Measurements from ENCODE around the gene ZEB2. TPM values are rescaled to one million over a fixed set of nuclear protein-coding genes. Genes with fewer than 3 reads are reported as not detected.

The ZEB2 gene
- total RNA-seq, 4 donors from 2014 or later = 19.8 to 69.6 (median 42.9) TPM

DNA sequence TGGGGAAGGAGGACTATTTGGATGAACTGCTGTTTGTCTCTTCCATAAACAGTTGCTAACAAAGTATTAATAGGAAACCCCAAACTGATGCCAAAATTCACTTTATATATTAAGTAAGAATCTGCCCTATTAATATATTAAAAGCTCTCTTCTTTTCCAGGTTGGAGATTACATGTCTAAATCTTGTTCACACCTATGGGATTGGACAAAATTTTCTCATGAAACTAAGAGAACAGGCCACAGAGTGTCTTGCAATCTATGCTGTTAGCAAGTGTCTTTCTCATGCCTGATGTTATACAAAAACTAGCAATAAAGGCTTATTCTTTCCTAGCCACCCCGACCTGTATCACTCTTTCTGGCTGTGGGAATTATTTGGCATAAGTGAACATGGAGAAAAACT is 18.3 kb downstream of the ZEB2 start:
- DNase-seq = no peak
- TF ChIP-seq POLR2A (IDR thresholded peaks at IDR 0.05) = no peak
- no peaks in the 10 kb centered on the region for H3K9me3 ChIP-seq
- 69 to 89% methylated on average over 1 of the region's 1 CpG for WGBS, 2 donors (ENCODE audit: low coverage in 1 of 2)
- H3K36me3 ChIP-seq = no peaks in the 10 kb centered on the region
- peaks cover 0 to 20% (median 0%) of the 10 kb centered on the region in 4 donors for H3K4me1 ChIP-seq
- peak overlapping the region in 3 of 4 donors; percentile 35 to 87 (median 45) for H3K27ac ChIP-seq
- no peaks in the 10 kb centered on the region for H3K27me3 ChIP-seq
- intact Hi-C loops (cut with DNase I; ENCODE audit: low total_unique reads) (no loop called here), in situ Hi-C loops (cut with MboI; ENCODE audit: low pct_ligation_motif_present in 1 of 4, low pct_unique_long_range_greater_than_20kb in 1 of 4, low sequenced_read_pairs in 3 of 4) (loop anchor here in 2 of 4 donors (25.0 kb wide), 2 partner anchors 564 to 1261 kb away; no protein-coding TSS in a partner anchor)
- no peak overlapping the region for H3K4me3 ChIP-seq

DNA sequence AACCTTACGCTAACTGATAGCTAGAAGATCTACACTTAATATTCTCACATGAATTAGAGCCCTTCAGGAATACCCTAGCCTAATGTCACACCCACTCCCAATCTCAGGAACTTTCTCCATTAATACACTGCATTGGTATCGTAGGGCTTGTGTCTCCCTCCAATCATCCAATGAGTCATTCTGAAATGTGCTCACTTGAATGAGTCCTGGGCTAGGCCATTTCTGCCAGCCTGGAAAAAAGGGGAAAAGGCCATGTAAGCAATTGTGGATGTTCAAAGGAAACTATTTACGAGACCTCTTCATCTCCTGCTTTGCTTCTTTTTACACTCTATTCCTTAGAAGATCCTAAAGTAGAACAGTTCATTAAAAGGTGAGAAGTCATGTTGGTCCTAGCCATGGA is 18.8 kb downstream of the ZEB2 start:
- intact Hi-C loops (cut with DNase I; ENCODE audit: low total_unique reads) (no loop called here), in situ Hi-C loops (cut with MboI; ENCODE audit: low pct_ligation_motif_present in 1 of 4, low pct_unique_long_range_greater_than_20kb in 1 of 4, low sequenced_read_pairs in 3 of 4) (loop anchor here in 2 of 4 donors (25.0 kb wide), 2 partner anchors 564 to 1261 kb away; no protein-coding TSS in a partner anchor)
- Histone ChIP-seq H3K9me3 (no peaks in the 10 kb centered on the region), H3K4me3 (no peak overlapping the region), H3K27me3 (no peaks in the 10 kb centered on the region), H3K27ac (peak overlapping the region; percentile 8 to 87 (median 26)), H3K36me3 (no peaks in the 10 kb centered on the region), H3K4me1 (peaks cover 0 to 23% (median 0%) of the 10 kb centered on the region in 4 donors)
- 77 to 87% methylated on average over 2 to 3 of the region's 3 CpGs for WGBS, 2 donors (ENCODE audit: low coverage in 1 of 2)
- DNase-seq = no peak
- no peak for TF ChIP-seq POLR2A (IDR thresholded peaks at IDR 0.05)
- no peak for TF ChIP-seq POLR2AphosphoS5 (IDR thresholded peaks at IDR 0.05)
- no peak for TF ChIP-seq EP300 (IDR thresholded peaks at IDR 0.05; ENCODE audit: low read depth)
- TF ChIP-seq, protein P1, sequence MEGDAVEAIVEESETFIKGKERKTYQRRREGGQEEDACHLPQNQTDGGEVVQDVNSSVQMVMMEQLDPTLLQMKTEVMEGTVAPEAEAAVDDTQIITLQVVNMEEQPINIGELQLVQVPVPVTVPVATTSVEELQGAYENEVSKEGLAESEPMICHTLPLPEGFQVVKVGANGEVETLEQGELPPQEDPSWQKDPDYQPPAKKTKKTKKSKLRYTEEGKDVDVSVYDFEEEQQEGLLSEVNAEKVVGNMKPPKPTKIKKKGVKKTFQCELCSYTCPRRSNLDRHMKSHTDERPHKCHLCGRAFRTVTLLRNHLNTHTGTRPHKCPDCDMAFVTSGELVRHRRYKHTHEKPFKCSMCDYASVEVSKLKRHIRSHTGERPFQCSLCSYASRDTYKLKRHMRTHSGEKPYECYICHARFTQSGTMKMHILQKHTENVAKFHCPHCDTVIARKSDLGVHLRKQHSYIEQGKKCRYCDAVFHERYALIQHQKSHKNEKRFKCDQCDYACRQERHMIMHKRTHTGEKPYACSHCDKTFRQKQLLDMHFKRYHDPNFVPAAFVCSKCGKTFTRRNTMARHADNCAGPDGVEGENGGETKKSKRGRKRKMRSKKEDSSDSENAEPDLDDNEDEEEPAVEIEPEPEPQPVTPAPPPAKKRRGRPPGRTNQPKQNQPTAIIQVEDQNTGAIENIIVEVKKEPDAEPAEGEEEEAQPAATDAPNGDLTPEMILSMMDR (IDR thresholded peaks at IDR 0.05) = no peak

DNA sequence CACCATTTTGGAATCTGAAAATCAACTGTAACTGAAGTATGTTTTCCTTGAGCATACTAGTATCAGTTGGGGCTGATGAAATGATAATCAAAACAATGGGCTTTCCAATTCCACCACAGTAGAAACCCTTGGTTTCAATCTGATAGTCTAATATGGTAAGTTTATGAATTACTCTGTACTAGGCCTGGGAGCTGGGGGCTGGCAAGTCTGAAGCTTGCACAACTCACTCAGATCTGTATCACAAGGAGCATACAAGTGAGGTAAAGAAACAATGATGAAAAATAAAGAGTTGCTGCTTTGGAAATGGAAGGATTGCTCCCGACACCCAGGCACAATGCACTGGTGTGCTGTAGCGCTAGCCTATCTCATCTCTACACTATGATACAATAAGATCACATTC is 19.4 kb downstream of the ZEB2 start:
- in situ Hi-C loops (cut with MboI; ENCODE audit: low pct_ligation_motif_present in 1 of 4, low pct_unique_long_range_greater_than_20kb in 1 of 4, low sequenced_read_pairs in 3 of 4) = loop anchor here in 2 of 4 donors (25.0 kb wide), 2 partner anchors 563 to 1262 kb away; no protein-coding TSS in a partner anchor
- intact Hi-C loops (cut with DNase I; ENCODE audit: low total_unique reads) = no loop called here

DNA sequence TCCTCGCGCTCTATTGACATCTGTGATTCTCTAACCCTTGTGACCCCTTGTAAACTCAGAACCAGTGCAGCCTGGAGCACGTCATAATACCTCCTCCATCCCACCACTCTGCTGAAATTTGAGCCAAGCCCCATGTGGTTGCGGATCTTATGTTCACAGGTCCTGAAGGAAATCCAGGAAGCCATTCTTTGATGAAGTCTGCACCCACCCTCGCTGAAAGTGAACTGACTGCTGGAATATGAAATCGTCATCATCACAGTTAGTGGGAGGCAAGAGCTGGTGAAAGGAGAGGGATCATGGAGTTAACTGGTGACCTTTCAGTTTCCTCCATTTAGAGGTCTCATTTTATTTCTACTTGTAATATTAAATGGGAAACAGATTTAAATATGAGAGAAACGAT is 21.6 kb downstream of the ZEB2 start:
- peaks cover 0 to 24% (median 0%) of the 10 kb centered on the region in 4 donors for H3K4me1 ChIP-seq
- in situ Hi-C loops (cut with MboI; ENCODE audit: low pct_ligation_motif_present in 1 of 4, low pct_unique_long_range_greater_than_20kb in 1 of 4, low sequenced_read_pairs in 3 of 4) (no loop called here), intact Hi-C loops (cut with DNase I; ENCODE audit: low total_unique reads) (no loop called here)
- DNase-seq = no peak
- H3K27ac ChIP-seq = peak overlapping the region in 2 of 4 donors; percentile 12 to 26
- no peaks in the 10 kb centered on the region for H3K9me3 ChIP-seq
- WGBS, 2 donors (ENCODE audit: low coverage in 1 of 2) = 81 to 90% methylated on average over 4 to 7 of the region's 7 CpGs
- TF ChIP-seq, protein P1 (IDR thresholded peaks at IDR 0.05) = no peak
- TF ChIP-seq POLR2AphosphoS5 (IDR thresholded peaks at IDR 0.05) = no peak
- no peak for TF ChIP-seq EP300 (IDR thresholded peaks at IDR 0.05; ENCODE audit: low read depth)
- no peak for TF ChIP-seq POLR2A (IDR thresholded peaks at IDR 0.05)
- H3K36me3 ChIP-seq = no peaks in the 10 kb centered on the region
- no peak overlapping the region for H3K4me3 ChIP-seq
- no peaks in the 10 kb centered on the region for H3K27me3 ChIP-seq

More for the DNA sequence above, 19.4 kb downstream of the ZEB2 start:
- no peaks in the 10 kb centered on the region for H3K9me3 ChIP-seq
- peak overlapping the region in 3 of 4 donors; percentile 8 to 35 (median 16) for H3K27ac ChIP-seq
- TF ChIP-seq, protein P1 (IDR thresholded peaks at IDR 0.05) = no peak
- no peak for TF ChIP-seq EP300 (IDR thresholded peaks at IDR 0.05; ENCODE audit: low read depth)
- TF ChIP-seq POLR2A (IDR thresholded peaks at IDR 0.05) = no peak
- no peak for TF ChIP-seq POLR2AphosphoS5 (IDR thresholded peaks at IDR 0.05)
- H3K36me3 ChIP-seq = no peaks in the 10 kb centered on the region
- 93 to 94% methylated on average over 2 of the region's 2 CpGs for WGBS, 2 donors (ENCODE audit: low coverage in 1 of 2)
- H3K4me3 ChIP-seq = no peak overlapping the region
- H3K27me3 ChIP-seq = no peaks in the 10 kb centered on the region
- H3K4me1 ChIP-seq = peaks cover 0 to 22% (median 0%) of the 10 kb centered on the region in 4 donors
- no peak for DNase-seq

Measured in transverse colon (tissue), 4 donors.